Epidermal melanocyte (primary cell): ENCODE measurements around the gene ITGAX.

Experiments
- DNase-seq: peaks from one replicate; pipeline ENCODE4 v3.0.0; 2011; ENCODE audit warnings: low spot score; ENCODE audit not compliant: insufficient read length

Gene ITGAX

DNA sequence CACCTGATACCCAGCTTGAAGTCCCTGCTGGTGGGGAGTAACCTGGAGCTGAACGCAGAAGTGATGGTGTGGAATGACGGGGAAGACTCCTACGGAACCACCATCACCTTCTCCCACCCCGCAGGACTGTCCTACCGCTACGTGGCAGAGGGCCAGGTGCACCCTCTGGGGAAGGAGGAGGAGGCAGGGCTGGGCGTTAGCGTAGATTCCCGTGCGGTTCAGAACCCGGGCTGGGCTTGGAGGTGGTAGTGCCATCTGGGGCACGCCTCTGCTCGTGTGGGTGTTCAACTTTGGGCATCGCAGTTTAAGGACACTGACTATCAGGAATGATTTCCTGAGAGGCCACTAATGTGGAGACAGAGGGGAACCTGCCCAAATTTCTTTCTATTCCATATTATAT is 18.3 kb downstream of the ITGAX start:
- no peak for DNase-seq

DNA sequence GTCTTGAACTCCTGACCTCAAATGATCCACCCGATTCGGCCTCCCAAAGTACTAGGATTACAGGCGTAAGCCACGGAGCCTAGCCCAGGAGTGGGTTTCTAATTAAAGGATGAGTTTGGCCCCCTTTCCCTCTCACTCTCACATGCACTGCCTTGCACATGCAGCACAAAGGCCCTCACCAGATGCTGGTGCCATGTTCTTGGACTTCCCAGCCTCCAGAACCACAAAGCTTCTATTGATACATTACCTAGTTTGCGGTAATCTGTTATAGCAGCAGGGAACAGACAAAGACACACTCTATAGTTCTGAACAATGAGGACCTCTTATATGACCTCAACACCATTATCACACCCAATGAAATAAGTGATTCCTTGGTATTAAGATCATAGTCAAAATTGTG is 20.3 kb downstream of the ITGAX start:
- DNase-seq, result no peak

DNA sequence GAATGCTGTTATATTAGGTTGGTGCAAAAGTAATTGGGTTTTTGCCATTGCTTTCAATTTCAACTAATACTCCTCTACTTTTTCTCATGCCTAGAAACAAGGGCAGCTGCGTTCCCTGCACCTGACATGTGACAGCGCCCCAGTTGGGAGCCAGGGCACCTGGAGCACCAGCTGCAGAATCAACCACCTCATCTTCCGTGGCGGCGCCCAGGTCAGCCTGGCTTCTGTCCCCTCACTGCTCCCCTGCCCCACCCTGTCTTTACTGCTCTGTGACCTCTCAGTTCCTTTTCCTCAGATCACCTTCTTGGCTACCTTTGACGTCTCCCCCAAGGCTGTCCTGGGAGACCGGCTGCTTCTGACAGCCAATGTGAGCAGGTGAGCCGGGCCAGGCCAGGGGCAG is 21.7 kb downstream of the ITGAX start:
- no peak for DNase-seq

DNA sequence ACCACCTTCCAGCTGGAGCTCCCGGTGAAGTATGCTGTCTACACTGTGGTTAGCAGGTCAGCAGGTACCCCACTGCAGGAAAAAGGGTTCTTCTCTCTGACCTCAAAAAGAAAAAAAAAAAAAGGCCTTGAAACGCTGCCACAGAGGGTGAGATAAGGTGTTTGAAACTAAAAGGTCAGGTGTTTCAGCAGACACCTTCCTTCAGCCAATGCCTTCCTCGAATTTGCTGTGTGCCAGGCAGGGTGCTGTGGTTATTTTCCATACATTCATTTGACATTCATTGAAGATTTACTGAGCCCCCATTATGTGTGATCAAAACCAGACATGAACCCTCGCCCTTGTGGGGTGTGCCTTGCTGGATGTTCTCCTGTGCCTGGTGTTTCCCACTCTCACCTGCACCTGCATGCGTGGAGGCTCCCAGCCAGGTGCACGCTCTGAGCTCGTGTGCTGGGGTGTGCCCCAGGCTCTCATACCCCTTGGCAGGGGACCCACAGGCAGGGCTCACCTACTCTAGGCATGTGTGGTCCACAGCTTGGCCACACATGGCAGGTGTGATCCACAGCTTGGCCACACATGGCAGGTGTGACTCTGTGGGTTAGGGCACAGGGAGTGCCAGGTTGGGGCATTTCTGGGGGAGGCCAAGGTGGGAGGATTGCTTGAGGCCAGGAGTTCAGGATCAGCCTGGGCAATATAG is 22.4 kb downstream of the ITGAX start:
- no peak for DNase-seq

DNA sequence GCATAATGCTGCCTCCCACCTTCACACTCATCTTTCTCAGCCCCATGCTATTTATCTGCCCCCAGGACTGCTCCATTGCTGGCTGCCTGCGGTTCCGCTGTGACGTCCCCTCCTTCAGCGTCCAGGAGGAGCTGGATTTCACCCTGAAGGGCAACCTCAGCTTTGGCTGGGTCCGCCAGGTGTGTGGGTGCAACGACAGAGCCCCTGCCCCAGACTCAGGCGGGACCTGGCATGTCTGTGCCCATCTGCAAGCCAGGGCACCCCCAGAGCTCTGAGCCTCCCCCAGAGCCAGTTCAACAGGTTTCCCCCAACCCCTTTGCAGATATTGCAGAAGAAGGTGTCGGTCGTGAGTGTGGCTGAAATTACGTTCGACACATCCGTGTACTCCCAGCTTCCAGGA is 25.2 kb downstream of the ITGAX start:
- no peak for DNase-seq

DNA sequence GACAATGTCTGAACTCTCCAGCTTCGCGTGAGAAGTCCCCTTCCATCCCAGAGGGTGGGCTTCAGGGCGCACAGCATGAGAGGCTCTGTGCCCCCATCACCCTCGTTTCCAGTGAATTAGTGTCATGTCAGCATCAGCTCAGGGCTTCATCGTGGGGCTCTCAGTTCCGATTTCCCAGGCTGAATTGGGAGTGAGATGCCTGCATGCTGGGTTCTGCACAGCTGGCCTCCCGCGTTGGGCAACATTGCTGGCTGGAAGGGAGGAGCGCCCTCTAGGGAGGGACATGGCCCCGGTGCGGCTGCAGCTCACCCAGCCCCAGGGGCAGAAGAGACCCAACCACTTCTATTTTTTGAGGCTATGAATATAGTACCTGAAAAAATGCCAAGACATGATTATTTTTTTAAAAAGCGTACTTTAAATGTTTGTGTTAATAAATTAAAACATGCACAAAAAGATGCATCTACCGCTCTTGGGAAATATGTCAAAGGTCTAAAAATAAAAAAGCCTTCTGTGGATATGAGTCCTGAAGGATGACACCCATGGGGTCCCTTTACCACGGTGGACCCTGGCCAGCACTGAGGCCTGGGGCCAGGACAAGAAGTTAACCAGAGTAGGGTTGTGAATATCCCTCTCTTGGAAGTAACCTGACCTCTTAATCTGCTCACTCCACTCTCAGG is 27.6 kb downstream of the ITGAX start:
- peak; percentile 54 for DNase-seq

DNA sequence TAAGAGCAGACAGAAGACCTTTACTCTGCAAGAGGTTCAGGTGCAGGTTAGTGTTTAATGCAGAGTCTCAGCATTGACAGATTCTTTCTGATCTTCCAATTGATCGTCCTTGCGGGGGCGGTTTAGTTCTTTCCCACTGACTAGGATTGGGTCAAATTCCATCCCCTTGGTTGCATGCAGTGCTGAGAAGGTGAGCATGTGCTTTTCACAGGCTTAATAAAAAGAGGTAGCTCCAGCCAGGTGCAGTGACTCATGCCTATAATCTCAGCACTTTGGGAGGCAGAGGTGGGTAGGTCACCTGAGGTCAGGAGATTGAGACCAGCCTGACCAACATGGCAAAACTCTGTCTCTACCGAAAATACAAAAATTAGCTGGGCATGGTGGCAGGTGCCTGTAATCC is 30.7 kb downstream of the ITGAX start:
- no peak for DNase-seq

DNA sequence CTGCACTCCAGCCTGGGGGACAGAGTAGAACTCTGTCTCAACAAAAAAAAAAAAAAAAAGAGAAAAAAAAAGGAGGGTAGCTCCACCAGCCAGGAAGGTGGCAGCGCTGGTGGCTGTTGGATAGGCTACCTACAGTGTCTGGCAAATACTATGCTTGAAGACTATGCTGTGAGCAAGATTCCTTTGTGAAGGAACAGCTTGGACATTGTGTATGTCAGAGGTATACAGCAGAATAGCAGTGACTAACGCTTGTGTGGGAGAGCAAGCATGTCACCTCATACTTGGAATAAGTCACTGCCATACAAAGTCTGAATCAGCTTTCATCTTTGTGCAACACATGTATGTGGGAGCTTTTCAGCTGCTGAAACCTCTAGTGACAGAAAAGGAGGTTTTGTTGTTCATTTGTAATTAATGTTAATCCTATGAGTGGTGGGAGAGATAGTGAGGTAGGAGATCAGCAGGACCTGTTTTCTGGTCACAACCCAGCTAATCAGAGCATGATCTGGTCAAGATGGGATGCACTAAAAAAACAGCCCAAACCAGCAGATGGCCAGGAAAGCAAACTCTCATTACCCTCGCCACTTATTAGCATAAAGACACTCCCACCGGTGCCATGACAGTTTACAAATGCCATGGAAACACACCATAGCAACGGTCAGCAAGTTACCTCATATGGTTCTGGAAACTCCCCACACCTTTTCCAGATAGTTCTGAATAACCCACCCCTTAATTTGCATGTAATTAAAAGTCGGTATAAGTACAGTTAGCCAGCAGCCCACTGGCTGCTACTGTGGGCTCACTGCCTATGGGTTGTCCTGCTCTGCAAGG is 31.4 kb downstream of the ITGAX start:
- DNase-seq, result no peak

DNA sequence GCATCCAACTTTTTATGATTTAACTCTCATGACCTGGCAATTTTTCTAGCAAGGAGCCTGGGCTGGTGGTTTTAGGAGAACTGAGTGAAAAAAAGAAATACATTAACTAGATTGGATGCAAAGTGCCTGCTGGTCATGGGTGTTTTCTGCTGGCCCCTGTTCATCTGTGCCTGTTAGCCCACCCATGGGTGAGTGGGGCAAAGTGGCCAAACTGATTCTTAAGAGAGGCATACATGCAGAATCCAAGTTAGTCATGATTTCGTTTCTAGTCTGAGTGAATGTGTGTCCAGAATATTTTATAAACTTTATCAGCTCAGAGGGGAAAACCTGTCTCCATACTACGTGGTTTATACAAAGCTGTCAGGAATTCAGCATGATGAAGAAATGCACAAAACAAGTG is 33.6 kb downstream of the ITGAX start:
- no peak for DNase-seq

DNA sequence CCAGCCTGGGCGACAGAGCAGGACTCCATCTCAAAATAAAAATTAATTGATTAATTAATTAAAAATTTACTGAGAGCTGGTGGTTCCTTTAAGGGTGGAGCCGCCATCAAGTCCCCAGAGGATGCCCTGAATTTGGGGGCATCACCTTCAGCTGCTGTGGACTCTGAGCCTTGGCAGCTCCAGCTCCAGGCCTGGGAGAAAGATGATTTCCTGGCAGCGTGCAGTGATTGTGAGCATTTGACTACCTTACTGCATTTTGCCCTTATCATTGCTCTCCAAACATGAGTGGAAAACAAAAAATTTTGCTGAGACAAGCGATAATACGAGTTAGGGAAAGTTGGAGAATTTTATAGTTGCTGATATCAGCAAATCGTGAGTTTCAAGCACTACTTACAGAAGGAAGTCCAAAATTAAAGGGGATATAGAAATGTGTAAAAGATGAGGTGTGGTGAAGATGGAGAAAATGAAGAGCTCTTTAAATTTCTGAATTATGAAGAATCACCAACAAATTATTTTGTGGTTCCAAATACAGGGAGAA is 35.6 kb downstream of the ITGAX start:
- DNase-seq, result no peak

DNA sequence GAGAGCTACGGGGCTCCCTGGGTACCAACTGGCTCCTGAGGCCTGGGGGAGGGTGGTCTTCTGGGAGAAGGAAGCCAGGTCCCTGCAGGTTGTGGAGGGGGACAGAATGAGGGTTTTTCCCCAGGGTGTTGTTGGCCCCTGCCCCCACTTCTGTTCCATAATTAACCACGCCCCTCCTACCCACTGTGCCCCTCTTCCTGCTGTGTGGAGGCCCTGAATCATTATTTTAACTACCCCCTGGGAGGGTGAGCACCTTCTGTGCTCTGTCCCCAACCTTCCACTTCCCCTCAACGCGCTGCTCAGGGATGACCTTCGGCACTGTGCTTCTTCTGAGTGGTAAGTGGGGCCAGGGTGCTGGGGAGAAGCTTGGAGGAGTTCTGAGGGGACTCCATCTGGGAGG is 38.1 kb downstream of the ITGAX start, which contains the start of gene ITGAD:
ITGAD (plus strand) TSS at position 280 of the 400 bp plus-strand sequence; CDS start at position 306, 26 bp downstream.
- DNase-seq, result no peak

DNA sequence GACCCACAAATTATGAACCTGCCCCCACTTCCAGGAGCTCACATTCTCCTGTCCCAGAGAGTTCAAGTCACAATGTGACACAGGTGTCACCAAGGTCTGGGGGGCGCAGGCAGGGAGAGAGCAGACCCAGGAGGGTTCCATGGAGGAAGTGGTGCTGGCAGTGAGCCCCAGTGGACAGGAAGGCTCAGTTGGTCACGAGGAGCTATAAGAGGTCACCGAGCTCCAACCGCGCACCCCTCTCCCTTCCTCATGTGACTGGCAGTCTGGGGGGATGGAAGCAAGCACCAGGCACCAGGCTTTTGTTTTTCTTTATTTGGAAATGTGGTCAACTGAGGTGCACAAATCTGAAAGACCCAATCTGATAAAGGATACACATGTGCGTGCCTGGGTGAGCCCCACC is 40.7 kb downstream of the ITGAX start:
- DNase-seq, result no peak

DNA sequence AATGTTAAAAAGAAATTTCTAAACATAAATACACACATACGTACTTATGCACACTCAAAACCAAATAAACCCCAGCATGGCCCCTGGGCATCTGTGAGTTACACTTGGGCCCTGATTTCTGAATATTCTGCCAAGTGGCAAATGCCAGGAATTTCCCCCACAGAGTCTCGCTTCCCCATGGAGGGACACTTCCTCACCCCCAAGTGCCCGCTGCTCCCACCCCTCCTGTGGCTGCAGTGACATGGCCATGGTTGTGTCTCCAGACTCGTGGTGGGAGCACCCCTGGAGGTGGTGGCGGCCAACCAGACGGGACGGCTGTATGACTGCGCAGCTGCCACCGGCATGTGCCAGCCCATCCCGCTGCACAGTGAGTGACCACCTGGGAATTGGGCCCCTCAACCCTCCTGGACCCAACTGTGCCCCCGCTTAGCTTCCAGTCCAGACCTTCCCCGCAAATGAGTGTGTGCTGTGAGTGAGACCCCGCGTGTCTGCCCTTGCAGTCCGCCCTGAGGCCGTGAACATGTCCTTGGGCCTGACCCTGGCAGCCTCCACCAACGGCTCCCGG is 42.2 kb downstream of the ITGAX start:
- DNase-seq, result no peak

DNA sequence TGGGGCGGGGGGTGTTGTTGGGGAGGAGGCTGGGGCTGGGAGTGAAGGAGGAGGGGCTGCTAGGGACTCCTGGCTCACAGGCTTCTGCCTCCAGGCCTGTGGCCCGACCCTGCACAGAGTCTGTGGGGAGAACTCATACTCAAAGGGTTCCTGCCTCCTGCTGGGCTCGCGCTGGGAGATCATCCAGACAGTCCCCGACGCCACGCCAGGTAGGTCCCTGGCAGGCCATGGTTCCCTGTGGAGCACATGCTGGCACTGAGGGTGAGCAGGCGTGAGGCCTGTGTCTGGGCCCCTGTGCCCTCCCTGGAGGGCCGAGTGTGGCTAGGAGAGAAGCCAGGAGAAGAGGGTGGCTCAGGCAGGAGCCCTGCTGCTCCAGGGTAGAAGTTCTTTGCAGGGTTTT is 42.7 kb downstream of the ITGAX start:
- no peak for DNase-seq

DNA sequence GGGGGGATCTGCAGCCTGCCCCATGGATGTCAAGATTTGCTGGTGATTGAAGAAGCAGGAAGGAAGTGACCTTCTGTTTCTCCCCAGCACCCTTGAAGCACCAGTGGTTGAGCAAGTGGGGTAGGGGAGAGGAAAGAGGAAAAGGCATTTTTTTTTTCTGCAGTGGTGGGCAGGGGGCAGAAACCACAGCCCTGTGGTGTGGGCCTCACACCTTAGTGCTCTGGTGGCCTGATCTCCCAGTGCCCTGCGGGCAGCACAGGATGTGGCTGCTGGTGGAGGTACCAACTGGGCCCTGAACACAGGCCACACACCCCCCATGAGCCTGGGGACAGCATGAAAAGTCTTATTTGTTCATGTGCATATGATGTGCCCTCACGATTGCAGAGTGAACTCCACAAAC is 45.2 kb downstream of the ITGAX start:
- DNase-seq, result no peak

DNA sequence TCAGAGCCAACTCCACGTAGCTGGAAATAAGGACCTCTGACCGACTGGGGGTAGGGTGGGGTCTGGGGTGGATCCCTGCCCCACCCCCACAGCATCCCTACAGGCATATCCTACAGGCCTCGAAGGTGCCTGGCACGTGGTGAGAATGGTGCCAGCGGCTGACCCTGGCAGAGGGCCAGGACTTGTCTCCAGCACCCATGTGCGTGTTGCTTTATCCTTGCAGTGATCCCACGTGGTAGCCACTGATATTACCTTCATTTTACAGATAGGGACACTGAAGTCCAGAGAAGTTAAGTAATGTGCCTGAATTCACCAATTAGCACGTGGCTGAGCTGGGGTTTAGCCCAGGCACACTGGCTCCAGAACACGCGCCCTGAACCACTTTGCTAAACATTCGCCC is 46.5 kb downstream of the ITGAX start:
- DNase-seq, result no peak

DNA sequence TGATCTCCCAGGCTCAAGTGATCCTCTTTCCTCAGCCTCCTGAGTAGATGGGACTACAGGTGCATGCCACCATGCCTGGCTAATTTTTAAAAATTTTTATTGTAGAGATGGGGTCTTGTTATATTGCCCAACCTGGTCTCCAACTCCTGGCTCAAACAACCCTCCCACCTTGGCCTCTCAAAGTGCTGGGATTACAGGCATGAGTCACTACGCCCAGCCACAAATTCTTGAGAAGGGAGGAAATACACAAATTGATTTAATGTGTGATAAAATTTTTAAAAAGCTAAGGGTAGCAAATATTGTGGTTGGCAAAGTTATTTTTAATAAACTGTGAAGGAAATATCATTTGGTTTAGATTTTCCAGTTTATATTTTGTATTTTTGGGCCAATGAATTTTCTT is 47.7 kb downstream of the ITGAX start:
- DNase-seq, result no peak

DNA sequence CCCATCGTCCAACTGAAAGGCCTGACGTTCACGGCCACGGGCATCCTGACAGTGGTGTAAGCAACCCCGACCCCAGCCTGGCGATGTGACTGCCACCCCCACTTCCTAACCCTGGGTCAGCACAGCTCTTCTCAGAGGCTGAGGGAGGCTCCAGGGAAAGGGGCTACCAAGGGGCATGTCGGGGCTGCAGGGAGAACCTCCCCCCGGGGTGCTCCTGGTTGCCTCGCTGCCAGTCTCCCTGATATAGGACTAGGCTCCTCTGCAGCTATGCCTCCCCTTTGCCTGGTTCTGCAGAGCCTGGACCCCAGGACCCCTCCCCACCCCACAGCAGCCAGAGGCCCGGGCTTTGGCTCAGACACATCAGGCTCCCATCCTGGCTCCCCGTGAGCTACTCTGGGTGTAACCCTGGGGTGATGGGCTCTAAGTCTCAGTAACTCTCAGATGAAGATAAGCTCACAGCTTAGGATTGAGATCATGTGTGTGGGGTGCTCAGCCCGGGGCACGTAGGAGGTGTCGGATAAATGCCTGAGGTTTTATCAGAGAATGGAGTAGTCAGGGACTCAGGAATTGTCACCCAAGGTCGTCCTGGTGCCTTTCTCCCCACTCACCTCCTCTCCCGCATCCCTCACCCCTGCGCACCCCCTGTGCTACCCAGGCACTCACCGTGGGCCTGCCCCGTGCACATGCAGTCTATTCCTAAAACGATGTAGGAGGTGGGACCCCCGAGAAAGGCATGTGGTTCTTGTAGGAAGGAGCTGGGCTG is 48.8 kb downstream of the ITGAX start:
- no peak for DNase-seq

DNA sequence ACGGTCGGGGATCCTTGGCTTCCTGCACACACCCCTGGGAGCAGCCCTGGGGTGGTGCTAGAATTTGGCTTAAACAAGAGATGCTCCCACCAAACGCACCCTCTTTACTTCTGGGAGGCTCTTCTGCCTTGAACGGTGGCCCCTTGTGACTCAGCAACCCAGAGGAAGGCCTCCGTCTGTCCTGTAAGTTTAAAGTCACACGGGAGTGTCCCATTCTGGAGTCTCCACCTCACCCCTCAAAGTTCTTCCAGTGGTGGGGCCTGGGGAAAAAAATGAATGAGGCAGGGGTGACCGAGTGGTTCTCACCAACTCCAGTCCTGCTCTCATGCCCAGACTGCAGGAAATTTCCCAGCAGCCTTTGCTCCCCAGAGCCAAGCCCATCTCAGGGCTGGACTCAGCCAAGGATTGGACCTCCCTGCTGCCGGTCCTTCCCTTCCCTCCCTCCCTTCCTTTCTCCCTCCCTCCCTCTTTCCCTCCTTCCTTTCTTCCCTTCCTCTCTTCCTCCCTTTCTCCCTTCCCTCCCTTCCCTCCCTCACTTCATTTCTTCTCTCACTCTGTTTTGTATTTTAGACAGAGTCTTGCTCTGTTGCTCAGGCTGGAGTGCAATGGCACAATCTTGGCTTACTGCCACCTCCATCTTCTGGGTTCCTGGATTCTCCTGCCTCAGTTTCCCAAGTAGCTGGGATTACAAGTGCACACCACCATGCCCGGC is 49.5 kb downstream of the ITGAX start:
- DNase-seq, result no peak

DNA sequence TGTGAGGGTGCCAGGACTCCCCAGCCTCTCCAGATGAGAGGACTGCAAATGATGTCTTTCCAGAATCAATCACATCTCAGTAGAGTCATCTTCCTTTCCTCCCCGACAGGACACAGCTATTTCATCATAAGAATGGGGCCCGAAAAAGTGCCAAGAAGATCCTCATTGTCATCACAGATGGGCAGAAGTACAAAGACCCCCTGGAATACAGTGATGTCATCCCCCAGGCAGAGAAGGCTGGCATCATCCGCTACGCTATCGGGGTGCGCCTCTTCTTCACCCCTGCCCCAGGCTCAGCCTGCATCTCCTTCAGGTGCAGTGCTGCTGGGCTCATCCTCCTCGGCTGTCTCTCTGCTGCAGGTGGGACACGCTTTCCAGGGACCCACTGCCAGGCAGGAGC is 52.4 kb downstream of the ITGAX start:
- DNase-seq, result no peak
